HCT116 (cell line): ENCODE measurements around the gene ATP6V1G2. TPM values are rescaled to one million over a fixed set of nuclear protein-coding genes. Genes with fewer than 3 reads are reported as not detected.

Experiments used
- ATAC-seq: fragments of 200-7000 bp; cut with Tn5 transposase; 2 replicates; pipeline ENCODE4 v1.9.1; 2020; ENCODE audit warnings: mild to moderate bottlenecking, moderate library complexity
- BruUV-seq: library from RNA; stranded (reverse); fragments of 400-500 nt; replicated peaks from 2 replicates; lab custom pipeline; 2021; lab: Mats Ljungman, UMichigan
- CTCF ChIA-PET: fragments of 300-600 bp; sonication (Branson Sonifier 250); formaldehyde crosslinking; loops from one replicate; lab custom pipeline; 2021; ENCODE audit warnings: antibody characterized with exemption; lab: Charles Lee
- POLR2A ChIA-PET: fragments of 300-600, 350-600 bp; sonication (Branson Sonifier 250); formaldehyde crosslinking; loops from one replicate; lab custom pipeline; 2021; ENCODE audit warnings: antibody characterized with exemption; lab: Charles Lee
- RAD21 ChIA-PET, 2 experiments: fragments of 300-600 bp; sonication (Branson Sonifier 250); formaldehyde crosslinking; loops; one replicate each; lab custom pipeline; 2023; ENCODE audit warnings: low total read pairs in 2 of 2; ENCODE audit not compliant: uncharacterized antibody in 2 of 2, unreplicated experiment in 2 of 2, low non-redundant PET in 1 of 2; lab: Charles Lee
- DNase-seq: peaks from one replicate; pipeline ENCODE4 v3.0.0-alpha.2; 2010; ENCODE audit warnings: low read depth, low spot score
- H2AFZ ChIP-seq: fragments of 200-600 bp; shearing (Covaris generic), sonication (generic); 2 replicates; pipeline ENCODE4 v1.6.1; 2017; ENCODE audit warnings: low read depth, mixed run types, mixed read lengths, antibody characterized with exemption, low read length; ENCODE audit not compliant: poor library complexity, severe bottlenecking
- H3K27ac ChIP-seq: 2 replicates; pipeline ENCODE4 v1.5.1; 2012; ENCODE audit warnings: low read depth, low read length
- H3K27me3 ChIP-seq: fragments of 200-600 bp; sonication (generic); 2 replicates; pipeline ENCODE4 v1.6.1; 2016; ENCODE audit warnings: mixed run types, low read length, mixed read lengths; ENCODE audit not compliant: insufficient read depth
- H3K36me3 ChIP-seq, 2 experiments: fragments of 200-500 bp in 1 of 2; fragments of 200-600 bp in 1 of 2; sonication (Bioruptor generic) in 1 of 2; sonication (generic) in 1 of 2; 2 replicates each; pipeline versions ENCODE4 v1.5.1 to v1.6.1; 2014 to 2016; ENCODE audit warnings: low read length in 2 of 2, inconsistent platforms in 1 of 2, mixed read lengths in 1 of 2, mixed run types in 1 of 2; ENCODE audit not compliant: insufficient read depth in 2 of 2, control insufficient read depth in 1 of 2
- H3K4me1 ChIP-seq, 2 experiments: fragments of 200-600 bp in 1 of 2; sonication (generic) in 1 of 2; 2 replicates each; pipeline versions ENCODE4 v1.5.1 to v1.6.1; 2012 to 2017; ENCODE audit warnings: low read length in 2 of 2, inconsistent platforms in 1 of 2, mild to moderate bottlenecking in 1 of 2, mixed read lengths in 1 of 2, mixed run types in 1 of 2, moderate library complexity in 1 of 2; ENCODE audit not compliant: insufficient read depth in 2 of 2, control insufficient read depth in 1 of 2
- H3K4me2 ChIP-seq: fragments of 200-600 bp; sonication (generic); 2 replicates; pipeline ENCODE4 v1.6.1; 2017; ENCODE audit warnings: mixed run types, low read length, mixed read lengths
- H3K4me3 ChIP-seq, 2 experiments: fragments of 200-600 bp in 1 of 2; sonication (generic) in 1 of 2; replicated peaks in 1 of 2; 2 replicates each; pipeline ENCODE4 v1.5.1; 2011 to 2016; ENCODE audit warnings: low read length in 2 of 2, control low read depth in 1 of 2, low read depth in 1 of 2, mild to moderate bottlenecking in 1 of 2, mixed read lengths in 1 of 2, mixed run types in 1 of 2
- H3K79me2 ChIP-seq: fragments of 200-600 bp; sonication (generic); 2 replicates; pipeline ENCODE4 v1.6.1; 2017; ENCODE audit warnings: mild to moderate bottlenecking, mixed run types, low read length, moderate library complexity, mixed read lengths; ENCODE audit not compliant: insufficient read depth
- H3K9ac ChIP-seq: fragments of 200-600 bp; sonication (generic); 2 replicates; pipeline ENCODE4 v1.6.1; 2016; ENCODE audit warnings: low read length, mixed read lengths
- H3K9me2 ChIP-seq: fragments of 200-600 bp; sonication (generic), shearing (Covaris generic); 2 replicates; pipeline ENCODE4 v1.6.1; 2017; ENCODE audit warnings: mixed run types, mild to moderate bottlenecking, moderate library complexity; ENCODE audit not compliant: insufficient read depth
- H3K9me3 ChIP-seq, 2 experiments: fragments of 200-500 bp in 1 of 2; fragments of 200-600 bp in 1 of 2; sonication (Bioruptor generic) in 1 of 2; sonication (generic) in 1 of 2; 2 replicates each; pipeline ENCODE4 v1.6.1; 2014 to 2017; ENCODE audit warnings: low read length in 2 of 2, mixed read lengths in 2 of 2, inconsistent platforms in 1 of 2, low read depth in 1 of 2, mild to moderate bottlenecking in 1 of 2, mixed run types in 1 of 2, moderate library complexity in 1 of 2; ENCODE audit not compliant: control insufficient read depth in 1 of 2, insufficient read depth in 1 of 2
- H4K20me1 ChIP-seq: fragments of 200-600 bp; sonication (generic), shearing (Covaris generic); 2 replicates; pipeline ENCODE4 v1.6.1; 2017; ENCODE audit warnings: mixed run types, mild to moderate bottlenecking, moderate library complexity; ENCODE audit not compliant: insufficient read depth
- FOSL1 ChIP-seq: IDR thresholded peaks from 2 replicates; pipeline ENCODE4 v1.6.1; 2012; ENCODE audit warnings: low read depth
- MAX ChIP-seq: IDR thresholded peaks from 2 replicates; pipeline ENCODE4 v1.6.1; 2012
- POLR2A ChIP-seq: IDR thresholded peaks from 2 replicates; pipeline ENCODE4 v1.7.0; 2011; ENCODE audit warnings: borderline replicate concordance; ENCODE audit not compliant: insufficient read depth, insufficient read length; ENCODE audit errors: extremely low read depth
- POLR2AphosphoS5 ChIP-seq: IDR thresholded peaks from 2 replicates; pipeline ENCODE4 v1.6.1; 2011; ENCODE audit warnings: mild to moderate bottlenecking, low read depth, low read length, moderate library complexity
- RAD21 ChIP-seq: IDR thresholded peaks from 2 replicates; pipeline ENCODE4 v1.6.1; 2012; ENCODE audit warnings: low read depth, mild to moderate bottlenecking
- SRF ChIP-seq: IDR thresholded peaks from 2 replicates; pipeline ENCODE4 v1.6.1; 2012; ENCODE audit warnings: low read depth
- TCF7L2 ChIP-seq: IDR thresholded peaks from 2 replicates; pipeline ENCODE4 v1.7.0; 2011; ENCODE audit warnings: borderline replicate concordance, inconsistent platforms; ENCODE audit not compliant: insufficient read depth, insufficient read length; ENCODE audit errors: extremely low read depth
- YY1 ChIP-seq: IDR thresholded peaks from 2 replicates; pipeline ENCODE4 v1.6.1; 2011; ENCODE audit warnings: low read length, low read depth, moderate library complexity, mild to moderate bottlenecking; ENCODE audit not compliant: insufficient replicate concordance; ENCODE audit errors: extremely low read depth
- ZBTB33 ChIP-seq: IDR thresholded peaks from 2 replicates; pipeline ENCODE4 v1.6.1; 2011; ENCODE audit warnings: mild to moderate bottlenecking, low read length, moderate library complexity; ENCODE audit not compliant: insufficient replicate concordance; ENCODE audit errors: extremely low read depth
- ZFX ChIP-seq: fragments of 450-650 bp; IDR thresholded peaks from 2 replicates; pipeline ENCODE4 v1.6.1; 2017
- ZNF274 ChIP-seq: fragments of 200-500 bp; sonication (Bioruptor generic); IDR thresholded peaks from 2 replicates; pipeline ENCODE4 v1.6.1; 2014; ENCODE audit warnings: mild to moderate bottlenecking, low read depth, low read length, inconsistent platforms
- intact Hi-C: fragments of 100-400 bp; cut with micrococcal nuclease; formaldehyde crosslinking; loops from 2 replicates; pipeline ENCODE4 v1.10.0; 2022
- total RNA-seq: library from RNA; stranded (reverse); gene quantifications from one replicate; pipeline ENCODE4 v1.2.1, GENCODE V29; 2021; ENCODE audit not compliant: unreplicated experiment

Gene ATP6V1G2
- total RNA-seq, 1 experiment from 2014 or later = 1.8 TPM

GRCh38 chr6:31543639-31544038 is 2.8 kb downstream of the ATP6V1G2 start (continued):
- TF ChIP-seq RAD21 (no peak), SRF (no peak)

GRCh38 chr6:31541658-31542521 is 4.5 kb downstream of the ATP6V1G2 start, which contains the start of gene DDX39B:
Gene DDX39B, minus strand, starts transcription at chr6:31542003. Its CDS starts 1,471 bp downstream, at chr6:31540532.
- Histone ChIP-seq H3K27ac (peak within 1 kb of the TSS; percentile 96), H3K36me3 (peaks cover 32 to 35% of the 10 kb centered on the region in 2 experiments), H3K9me3 (no peaks in the 10 kb centered on the region), H3K9ac (peak within 1 kb of the TSS; percentile 97), H3K9me2 (no peaks in the 10 kb centered on the region), H3K4me2 (peak within 1 kb of the TSS; percentile 85), H3K79me2 (peaks cover 57% of the 10 kb centered on the region), H4K20me1 (peaks cover 26% of the 10 kb centered on the region; the same call in 1 of the 2 replicates), H3K4me3 (peak within 1 kb of the TSS; percentile 85 to 98), H3K27me3 (no peaks in the 10 kb centered on the region), H2AFZ (peak within 1 kb of the TSS; percentile 36), H3K4me1 (peaks cover 17 to 36% of the 10 kb centered on the region in 2 experiments)
- POLR2A ChIA-PET = interaction anchor here (0.8 to 2.4 kb wide), 17 partner anchors 9 to 196 kb away, joined by 3 to 10 read pairs (median 5); partner anchors contain the start of genes C6orf47, CSNK2B, GPANK1 and MCCD1
- peak; percentile 95 for DNase-seq
- CTCF ChIA-PET = interaction anchor here (1.2 to 1.3 kb wide), 2 partner anchors 46 to 57 kb away, joined by 5 to 8 read pairs; no protein-coding TSS in a partner anchor
- TF ChIP-seq ZBTB33 (peak; percentile 28), YY1 (peak; percentile 83), POLR2AphosphoS5 (peak; percentile 95), MAX (no peak), ZNF274 (no peak), FOSL1 (no peak), POLR2A (peak; percentile 79), ZFX (peak; percentile 87), TCF7L2 (peak; percentile 9)
- ATAC-seq = peak; percentile 74
- RAD21 ChIA-PET = interaction anchor here (0.8 to 1.7 kb wide), 2 partner anchors 57 kb away, joined by 3 to 5 read pairs; no protein-coding TSS in a partner anchor
- intact Hi-C loops = loop anchor here (1.0 to 10.0 kb wide), 2 partner anchors 123 to 293 kb away; no protein-coding TSS in a partner anchor
- no TSS peak for BruUV-seq
